Measurements from ENCODE around the gene IFI27L2.

Gene IFI27L2

GRCh38 chr14:94104731-94105130 is 24.7 kb downstream of the IFI27L2 start:
- no peak overlapping the region for H3K4me3 ChIP-seq (ENCODE audit: insufficient read depth, low read depth, low read length)
- WGBS, 2 experiments = 94 to 95% methylated on average over 8 to 10 of the region's 10 CpGs
- H3K9me3 ChIP-seq (ENCODE audit: control insufficient read depth, low read length) = no peaks in the 10 kb centered on the region
- H3K4me1 ChIP-seq (ENCODE audit: control insufficient read depth, insufficient read depth, low read length) = no peaks in the 10 kb centered on the region
- no peaks in the 10 kb centered on the region for H3K36me3 ChIP-seq (ENCODE audit: control insufficient read depth, insufficient read depth, low read length)
- H3K27me3 ChIP-seq (ENCODE audit: control insufficient read depth, insufficient read depth, low read length, poor library complexity, severe bottlenecking) = no peaks in the 10 kb centered on the region
- no peak overlapping the region for H3K27ac ChIP-seq (ENCODE audit: insufficient read depth, low read depth, low read length, poor library complexity, severe bottlenecking)

- Histone ChIP-seq H3K4me3 (ENCODE audit: insufficient read depth, low read depth, low read length) (no peak overlapping the region), H3K4me1 (ENCODE audit: control insufficient read depth, insufficient read depth, low read length) (no peaks in the 10 kb centered on the region), H3K9me3 (ENCODE audit: control insufficient read depth, low read length) (no peaks in the 10 kb centered on the region), H3K27me3 (ENCODE audit: control insufficient read depth, insufficient read depth, low read length, poor library complexity, severe bottlenecking) (no peaks in the 10 kb centered on the region), H3K27ac (ENCODE audit: insufficient read depth, low read depth, low read length, poor library complexity, severe bottlenecking) (no peak overlapping the region), H3K36me3 (ENCODE audit: control insufficient read depth, insufficient read depth, low read length) (no peaks in the 10 kb centered on the region)
- 83 to 86% methylated on average over 7 of the region's 7 CpGs for WGBS, 2 experiments
These were observed 25.8 kb downstream of the IFI27L2 start for GRCh38 chr14:94103554-94104150.

GRCh38 chr14:94102768-94103482 is 26.5 kb downstream of the IFI27L2 start:
- Histone ChIP-seq H3K4me1 (ENCODE audit: control insufficient read depth, insufficient read depth, low read length) (no peaks in the 10 kb centered on the region), H3K27me3 (ENCODE audit: control insufficient read depth, insufficient read depth, low read length, poor library complexity, severe bottlenecking) (no peaks in the 10 kb centered on the region), H3K4me3 (ENCODE audit: insufficient read depth, low read depth, low read length) (no peak overlapping the region), H3K36me3 (ENCODE audit: control insufficient read depth, insufficient read depth, low read length) (no peaks in the 10 kb centered on the region), H3K27ac (ENCODE audit: insufficient read depth, low read depth, low read length, poor library complexity, severe bottlenecking) (no peak overlapping the region), H3K9me3 (ENCODE audit: control insufficient read depth, low read length) (no peaks in the 10 kb centered on the region)
- WGBS, 2 experiments = 91 to 92% methylated on average over 8 of the region's 8 CpGs

GRCh38 chr14:94101748-94102147 is 27.7 kb downstream of the IFI27L2 start:
- Histone ChIP-seq H3K27me3 (ENCODE audit: control insufficient read depth, insufficient read depth, low read length, poor library complexity, severe bottlenecking) (no peaks in the 10 kb centered on the region), H3K27ac (ENCODE audit: insufficient read depth, low read depth, low read length, poor library complexity, severe bottlenecking) (no peak overlapping the region), H3K9me3 (ENCODE audit: control insufficient read depth, low read length) (no peaks in the 10 kb centered on the region), H3K36me3 (ENCODE audit: control insufficient read depth, insufficient read depth, low read length) (no peaks in the 10 kb centered on the region), H3K4me1 (ENCODE audit: control insufficient read depth, insufficient read depth, low read length) (no peaks in the 10 kb centered on the region), H3K4me3 (ENCODE audit: insufficient read depth, low read depth, low read length) (no peak overlapping the region)
- 95% methylated on average over 10 of the region's 10 CpGs for WGBS, 2 experiments

GRCh38 chr14:94100847-94101246 is 28.6 kb downstream of the IFI27L2 start:
- 82 to 92% methylated on average over 4 of the region's 4 CpGs for WGBS, 2 experiments

GRCh38 chr14:94099006-94099405 is 30.4 kb downstream of the IFI27L2 start:
- H3K27me3 ChIP-seq (ENCODE audit: control insufficient read depth, insufficient read depth, low read length, poor library complexity, severe bottlenecking) = no peaks in the 10 kb centered on the region
- 94 to 95% methylated on average over 6 of the region's 6 CpGs for WGBS, 2 experiments
- H3K4me1 ChIP-seq (ENCODE audit: control insufficient read depth, insufficient read depth, low read length) = no peaks in the 10 kb centered on the region
- H3K9me3 ChIP-seq (ENCODE audit: control insufficient read depth, low read length) = no peaks in the 10 kb centered on the region
- H3K36me3 ChIP-seq (ENCODE audit: control insufficient read depth, insufficient read depth, low read length) = no peaks in the 10 kb centered on the region
- no peak overlapping the region for H3K27ac ChIP-seq (ENCODE audit: insufficient read depth, low read depth, low read length, poor library complexity, severe bottlenecking)
- H3K4me3 ChIP-seq (ENCODE audit: insufficient read depth, low read depth, low read length) = no peak overlapping the region

More at GRCh38 chr14:94100847-94101246, 28.6 kb downstream of the IFI27L2 start:
- H3K9me3 ChIP-seq (ENCODE audit: control insufficient read depth, low read length) = no peaks in the 10 kb centered on the region
- H3K27me3 ChIP-seq (ENCODE audit: control insufficient read depth, insufficient read depth, low read length, poor library complexity, severe bottlenecking) = no peaks in the 10 kb centered on the region
- no peak overlapping the region for H3K4me3 ChIP-seq (ENCODE audit: insufficient read depth, low read depth, low read length)
- no peaks in the 10 kb centered on the region for H3K36me3 ChIP-seq (ENCODE audit: control insufficient read depth, insufficient read depth, low read length)
- H3K27ac ChIP-seq (ENCODE audit: insufficient read depth, low read depth, low read length, poor library complexity, severe bottlenecking) = no peak overlapping the region
- H3K4me1 ChIP-seq (ENCODE audit: control insufficient read depth, insufficient read depth, low read length) = no peaks in the 10 kb centered on the region

GRCh38 chr14:94098326-94098992 is 30.9 kb downstream of the IFI27L2 start:
- Histone ChIP-seq H3K4me3 (ENCODE audit: insufficient read depth, low read depth, low read length) (no peak overlapping the region), H3K36me3 (ENCODE audit: control insufficient read depth, insufficient read depth, low read length) (no peaks in the 10 kb centered on the region), H3K27ac (ENCODE audit: insufficient read depth, low read depth, low read length, poor library complexity, severe bottlenecking) (no peak overlapping the region), H3K4me1 (ENCODE audit: control insufficient read depth, insufficient read depth, low read length) (no peaks in the 10 kb centered on the region), H3K9me3 (ENCODE audit: control insufficient read depth, low read length) (no peaks in the 10 kb centered on the region), H3K27me3 (ENCODE audit: control insufficient read depth, insufficient read depth, low read length, poor library complexity, severe bottlenecking) (no peaks in the 10 kb centered on the region)
- 92 to 95% methylated on average over 10 of the region's 10 CpGs for WGBS, 2 experiments

- 92% methylated on average over 4 of the region's 4 CpGs for WGBS, 2 experiments
- no peaks in the 10 kb centered on the region for H3K4me1 ChIP-seq (ENCODE audit: control insufficient read depth, insufficient read depth, low read length)
- no peaks in the 10 kb centered on the region for H3K36me3 ChIP-seq (ENCODE audit: control insufficient read depth, insufficient read depth, low read length)
- H3K27ac ChIP-seq (ENCODE audit: insufficient read depth, low read depth, low read length, poor library complexity, severe bottlenecking) = no peak overlapping the region
- H3K4me3 ChIP-seq (ENCODE audit: insufficient read depth, low read depth, low read length) = no peak overlapping the region
- no peaks in the 10 kb centered on the region for H3K9me3 ChIP-seq (ENCODE audit: control insufficient read depth, low read length)
- H3K27me3 ChIP-seq (ENCODE audit: control insufficient read depth, insufficient read depth, low read length, poor library complexity, severe bottlenecking) = no peaks in the 10 kb centered on the region
These were observed 32.3 kb downstream of the IFI27L2 start for GRCh38 chr14:94097091-94097490.

GRCh38 chr14:94093418-94093817 is 36.0 kb downstream of the IFI27L2 start:
- Histone ChIP-seq H3K36me3 (ENCODE audit: control insufficient read depth, insufficient read depth, low read length) (no peaks in the 10 kb centered on the region), H3K4me1 (ENCODE audit: control insufficient read depth, insufficient read depth, low read length) (no peaks in the 10 kb centered on the region), H3K9me3 (ENCODE audit: control insufficient read depth, low read length) (no peaks in the 10 kb centered on the region), H3K27me3 (ENCODE audit: control insufficient read depth, insufficient read depth, low read length, poor library complexity, severe bottlenecking) (no peaks in the 10 kb centered on the region), H3K4me3 (ENCODE audit: insufficient read depth, low read depth, low read length) (no peak overlapping the region), H3K27ac (ENCODE audit: insufficient read depth, low read depth, low read length, poor library complexity, severe bottlenecking) (no peak overlapping the region)
- 84 to 100% methylated on average over 2 of the region's 2 CpGs for WGBS, 2 experiments

- H3K36me3 ChIP-seq (ENCODE audit: control insufficient read depth, insufficient read depth, low read length) = no peaks in the 10 kb centered on the region
- no peaks in the 10 kb centered on the region for H3K9me3 ChIP-seq (ENCODE audit: control insufficient read depth, low read length)
- 93 to 94% methylated on average over 4 of the region's 4 CpGs for WGBS, 2 experiments
- no peaks in the 10 kb centered on the region for H3K4me1 ChIP-seq (ENCODE audit: control insufficient read depth, insufficient read depth, low read length)
- no peak overlapping the region for H3K4me3 ChIP-seq (ENCODE audit: insufficient read depth, low read depth, low read length)
- no peak overlapping the region for H3K27ac ChIP-seq (ENCODE audit: insufficient read depth, low read depth, low read length, poor library complexity, severe bottlenecking)
- H3K27me3 ChIP-seq (ENCODE audit: control insufficient read depth, insufficient read depth, low read length, poor library complexity, severe bottlenecking) = no peaks in the 10 kb centered on the region
These were observed 39.9 kb downstream of the IFI27L2 start for GRCh38 chr14:94089479-94089878.

Measured in ectodermal cell (in vitro differentiated cells).